Stimulated activated CD4-positive, alpha-beta T cell treated with anti-CD3 and anti-CD28 coated beads, Interleukin-4, amount 100 ng/mL, for 48 hours (primary cell): ENCODE results near the gene SLC19A1.

Experiments used
- DNase-seq, 2 donors: peaks; one replicate each; pipeline ENCODE4 v3.0.0-alpha.2; 2020; ENCODE audit warnings: low read depth in 2 of 2

SLC19A1 gene

DNA sequence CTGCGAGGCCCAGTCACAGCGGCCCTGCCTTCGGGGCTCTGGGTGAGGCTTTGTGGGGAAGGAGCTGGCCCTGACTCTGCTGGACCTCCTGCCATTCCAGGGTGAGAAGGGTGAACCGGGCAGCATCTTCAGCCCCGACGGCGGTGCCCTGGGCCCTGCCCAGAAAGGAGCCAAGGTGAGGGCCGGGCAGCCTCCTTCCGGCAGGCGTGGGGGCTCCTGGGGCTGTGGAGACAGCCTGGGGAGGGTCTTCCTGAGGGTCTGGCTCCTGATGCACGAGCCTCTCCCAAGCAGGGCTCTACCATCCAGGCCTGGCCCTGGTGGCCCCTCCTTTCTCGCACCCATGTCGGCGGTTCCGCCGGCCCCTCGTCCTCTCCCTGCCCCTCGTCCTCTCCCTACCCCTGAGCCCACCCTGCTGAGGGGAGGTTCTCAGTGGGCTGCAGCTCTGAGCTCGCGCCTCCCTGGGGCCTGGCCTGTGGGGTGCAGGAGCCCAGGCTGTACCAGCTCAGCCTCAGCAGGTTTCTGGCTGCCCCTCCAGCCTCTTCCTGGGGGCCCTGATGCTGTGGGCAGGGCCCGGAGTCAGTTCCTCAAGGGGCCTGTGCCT, 48.7 kb downstream of the SLC19A1 start:
- DNase-seq: no peak

- no peak for DNase-seq
Measured at GRCh38 chr21:45492765-45493164, 49.5 kb downstream of the SLC19A1 start.

DNA sequence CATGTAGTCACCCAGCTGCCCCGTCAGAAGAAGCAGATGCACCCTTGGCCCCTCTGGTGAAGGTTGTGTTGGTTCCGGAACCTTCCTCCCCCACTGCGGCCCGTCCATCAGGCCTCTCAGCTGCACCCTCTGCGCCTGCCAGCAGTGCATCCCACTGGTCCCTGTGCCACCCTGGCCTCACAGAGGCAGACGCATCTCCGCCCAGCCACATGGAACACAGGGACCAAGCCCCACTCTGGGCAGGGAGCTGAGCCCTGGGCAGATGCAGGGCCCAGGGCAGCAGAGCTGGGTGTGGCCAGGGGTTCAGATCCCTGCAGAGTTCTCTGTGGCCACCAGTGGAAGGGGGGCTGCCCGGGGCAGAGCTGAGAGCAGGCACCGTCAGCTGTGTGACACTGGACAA, 50.6 kb downstream of the SLC19A1 start:
- DNase-seq: no peak

DNA sequence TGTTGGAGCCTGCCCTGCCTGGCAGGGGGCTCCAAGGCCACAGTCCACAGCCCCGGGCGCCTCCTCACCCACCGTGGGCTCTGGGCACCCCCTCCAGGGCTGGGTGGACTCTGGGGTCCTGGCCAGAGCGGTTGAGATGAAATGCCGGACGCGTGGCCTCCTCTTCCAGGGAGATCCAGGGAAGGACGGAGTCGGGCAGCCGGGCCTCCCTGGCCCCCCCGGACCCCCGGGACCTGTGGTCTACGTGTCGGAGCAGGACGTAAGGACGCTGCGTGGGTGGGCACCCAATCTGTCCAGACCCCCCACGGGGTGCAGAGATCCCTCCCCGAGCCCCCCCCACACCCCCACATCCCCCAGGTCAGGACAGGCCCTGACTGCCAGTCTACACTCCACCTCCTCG, 51.2 kb downstream of the SLC19A1 start:
- DNase-seq: no peak

- DNase-seq: no peak
Measured at GRCh38 chr21:45490049-45490731, 52.0 kb downstream of the SLC19A1 start.

DNA sequence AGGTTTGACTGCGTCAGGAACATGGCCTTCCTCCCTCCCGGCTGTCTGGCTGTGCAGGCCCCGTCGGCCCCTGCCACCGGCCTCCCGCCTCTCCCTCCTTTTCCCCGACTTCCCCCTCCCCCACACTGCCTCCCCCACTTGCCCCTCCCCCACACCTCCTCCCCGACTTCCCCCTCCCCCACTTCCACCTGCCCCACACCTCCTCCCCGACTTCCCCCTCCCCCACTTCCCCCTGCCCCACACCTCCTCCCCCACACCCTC, 52.6 kb downstream of the SLC19A1 start:
- DNase-seq: no peak

DNA sequence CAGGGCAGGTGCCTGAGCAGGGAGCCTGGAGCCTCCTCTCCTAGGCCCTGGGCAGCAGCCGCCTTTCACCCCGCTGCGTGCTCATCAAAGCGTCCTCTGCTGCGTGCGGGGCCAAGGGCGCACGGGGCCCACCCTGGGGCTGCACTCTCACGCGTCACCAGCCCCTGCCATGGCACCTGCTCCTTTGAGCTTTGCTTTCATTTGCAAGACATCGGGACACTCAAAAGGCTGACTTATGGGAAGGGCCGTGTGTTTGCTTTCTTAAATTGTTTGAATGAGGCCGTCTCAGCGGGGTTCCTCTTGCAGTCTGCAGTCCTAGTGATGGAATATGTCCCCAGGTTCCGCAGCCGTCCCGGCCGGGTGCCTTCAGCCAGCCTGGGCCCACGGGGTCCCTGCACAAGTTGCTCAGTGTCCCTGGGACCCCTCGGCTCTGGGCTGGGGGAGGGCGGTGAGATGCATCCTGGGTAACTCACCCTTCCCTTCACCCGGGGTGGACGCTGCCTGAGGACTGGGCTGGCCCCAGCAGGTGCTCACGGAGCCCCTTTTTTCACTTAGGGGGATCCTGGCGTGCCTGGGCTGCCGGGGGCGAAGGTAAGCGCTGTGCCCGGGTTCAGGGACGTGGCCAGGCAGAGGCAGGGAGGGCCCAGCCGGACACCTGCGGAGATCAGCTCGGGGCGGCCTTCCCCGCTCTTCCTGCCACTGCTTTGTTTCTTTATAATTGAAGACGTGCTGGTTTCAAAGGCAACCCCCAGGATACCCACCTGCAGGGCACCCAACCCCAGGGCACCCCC, 53.1 kb downstream of the SLC19A1 start:
- DNase-seq: no peak

GRCh38 chr21:45487891-45488600, 54.2 kb downstream of the SLC19A1 start:
- no peak for DNase-seq

GRCh38 chr21:45487161-45487806, 55.0 kb downstream of the SLC19A1 start:
- DNase-seq: no peak

DNA sequence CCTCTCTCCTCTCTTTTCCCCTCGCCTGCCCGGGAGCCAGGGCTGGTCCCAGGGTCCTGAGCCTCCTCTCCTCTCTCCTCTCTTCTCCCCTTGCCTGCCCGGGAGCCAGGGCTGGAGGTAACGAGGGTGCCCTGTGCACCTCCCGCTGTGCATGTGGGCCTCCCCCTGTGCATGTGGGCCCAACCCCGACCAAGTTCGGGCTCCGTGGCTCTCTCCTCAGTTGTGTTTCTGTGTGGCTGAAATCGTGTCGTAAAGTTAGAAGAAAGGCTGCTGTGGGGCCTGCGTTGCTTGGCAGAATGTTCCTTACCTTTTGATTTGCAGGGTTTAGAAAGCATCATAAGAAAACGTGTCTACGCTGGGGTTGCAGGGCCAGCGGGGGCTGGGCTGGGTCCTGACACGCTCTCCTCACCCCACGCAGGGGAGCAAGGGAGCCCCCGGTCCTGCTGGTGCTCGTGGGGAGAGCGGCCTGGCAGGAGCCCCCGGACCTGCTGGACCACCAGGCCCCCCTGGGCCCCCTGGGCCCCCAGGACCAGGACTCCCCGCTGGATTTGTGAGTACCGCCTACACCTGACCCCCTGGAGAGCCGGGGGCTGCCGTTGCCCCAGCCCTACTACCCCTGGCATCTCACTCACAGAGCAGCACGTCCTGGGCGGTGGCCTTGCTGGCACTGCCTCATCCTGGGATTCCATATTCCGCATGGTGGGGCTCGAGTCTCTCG, 55.6 kb downstream of the SLC19A1 start:
- no peak for DNase-seq

DNA sequence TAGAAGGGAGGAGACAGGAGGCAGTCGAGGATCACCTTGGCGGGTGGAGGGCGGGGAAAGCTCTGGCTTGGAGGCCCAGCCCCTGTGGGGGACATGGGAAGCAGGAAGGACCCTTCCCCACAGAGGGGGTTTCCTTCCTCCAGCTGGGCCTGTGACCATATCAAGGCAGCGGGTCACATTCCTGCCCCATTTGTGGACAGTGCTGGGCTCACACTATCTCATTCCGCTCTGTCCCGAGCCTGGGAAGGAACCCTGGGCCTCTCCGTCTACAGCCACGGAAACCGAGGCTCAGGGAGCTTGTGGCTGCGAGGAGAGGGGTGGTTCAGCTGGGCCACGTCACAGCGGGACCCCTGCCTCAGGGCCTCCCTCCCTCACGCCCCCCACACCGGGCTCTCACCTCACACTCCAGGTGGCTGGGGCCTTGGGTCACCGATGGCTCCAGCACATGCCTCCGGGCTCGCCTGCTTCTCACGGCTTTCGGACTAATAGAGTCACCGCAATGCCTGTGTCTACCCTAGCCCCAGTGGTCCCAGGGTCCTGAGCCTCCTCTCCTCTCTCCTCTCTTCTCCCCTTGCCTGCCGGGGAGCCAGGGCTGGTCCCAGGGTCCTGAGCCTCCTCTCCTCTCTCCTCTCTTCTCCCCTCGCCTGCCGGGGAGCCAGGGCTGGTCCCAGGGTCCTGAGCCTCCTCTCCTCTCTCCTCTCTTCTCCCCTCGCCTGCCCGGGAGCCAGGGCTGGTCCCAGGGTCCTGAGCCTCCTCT, 56.4 kb downstream of the SLC19A1 start:
- no peak for DNase-seq

DNA sequence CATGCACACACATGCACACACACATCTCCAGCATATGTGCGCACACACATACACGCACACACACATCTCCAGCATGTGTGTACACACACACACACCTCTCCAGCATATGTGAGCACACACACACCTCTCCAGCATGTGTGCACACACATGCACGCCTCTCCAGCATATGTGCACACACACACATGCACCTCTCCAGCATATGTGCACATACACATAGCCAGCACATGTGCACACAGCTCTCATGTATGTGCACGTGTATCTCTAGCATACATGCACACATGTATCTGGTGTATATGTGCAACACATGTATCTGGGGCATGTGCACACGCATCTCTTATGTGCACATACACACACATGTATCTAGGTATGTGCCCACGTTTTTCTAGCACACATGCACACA, 57.9 kb downstream of the SLC19A1 start:
- DNase-seq: no peak

DNA sequence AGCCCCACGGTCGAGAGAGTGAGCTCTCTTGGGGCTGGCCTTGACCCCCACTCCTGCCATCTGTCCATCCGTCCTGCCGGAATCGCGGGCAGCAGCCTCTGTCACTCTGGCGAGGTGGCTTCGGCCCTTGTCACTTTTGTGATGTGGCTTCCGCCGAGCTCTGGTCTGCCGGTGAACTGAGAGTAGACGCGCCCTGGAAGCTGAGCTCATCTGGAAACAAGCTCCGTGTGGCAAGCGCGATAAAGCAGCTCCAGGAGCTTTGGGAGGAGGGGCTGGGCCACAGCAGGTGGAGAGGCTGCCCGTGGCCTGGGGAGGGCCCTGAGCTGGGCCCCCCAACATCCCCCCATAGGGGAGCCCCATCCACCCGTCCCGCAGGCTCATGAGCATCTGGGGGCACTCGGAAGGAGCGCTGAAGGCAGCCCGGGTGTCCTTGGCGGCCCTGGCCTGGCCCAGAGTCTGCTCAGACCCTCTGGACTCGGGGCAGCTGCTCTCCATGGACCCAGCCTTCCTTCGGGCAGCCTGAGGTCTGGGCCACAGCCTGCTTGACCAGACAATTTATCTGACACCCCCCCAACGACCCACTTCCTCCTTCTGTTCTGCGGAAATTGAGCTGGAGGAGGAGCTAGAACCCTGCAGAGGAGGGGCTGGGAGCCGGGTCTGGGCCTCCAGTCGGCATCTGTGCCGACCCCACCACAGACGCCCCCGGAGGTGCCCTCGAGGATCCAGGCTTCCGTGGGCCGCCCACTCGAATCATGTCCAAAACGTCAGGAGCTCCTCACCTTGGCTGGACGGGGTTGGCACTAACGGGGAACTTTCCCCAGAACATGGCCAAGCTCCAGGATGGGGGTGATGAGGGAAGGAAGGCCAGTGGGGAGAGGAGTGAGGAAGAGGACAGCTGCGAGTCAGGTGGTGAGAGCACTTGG, 59.1 kb downstream of the SLC19A1 start:
- peak in 1 of 2 donors; percentile 46 for DNase-seq

- DNase-seq: no peak
Measured at GRCh38 chr21:45481977-45482898, 60.0 kb downstream of the SLC19A1 start.

GRCh38 chr21:45481566-45481965, 60.7 kb downstream of the SLC19A1 start:
- no peak for DNase-seq

- DNase-seq: no peak
Measured at GRCh38 chr21:45480701-45481500, 61.3 kb downstream of the SLC19A1 start.
